ENCODE measurements around the gene HECTD4.
A peak's percentile ranks its signal among the peaks of the same experiment; 100 is the strongest.

The HECTD4 gene

GRCh38 chr12:112198120-112198733 is 184.0 kb downstream of the HECTD4 start:
- Mint-ChIP-seq H3K27ac (no peak overlapping the region), H3K9me3 (no peaks in the 10 kb centered on the region), H3K4me1 (no peaks in the 10 kb centered on the region), H3K36me3 (ENCODE audit: low read depth) (peaks cover 71% of the 10 kb centered on the region), H3K4me3 (no peak overlapping the region), H3K27me3 (ENCODE audit: low read depth, poor library complexity) (no peaks in the 10 kb centered on the region)
- peak; percentile 59 for TF ChIP-seq CTCF (IDR thresholded peaks at IDR 0.05)
- peak; percentile 60 for DNase-seq

DNA sequence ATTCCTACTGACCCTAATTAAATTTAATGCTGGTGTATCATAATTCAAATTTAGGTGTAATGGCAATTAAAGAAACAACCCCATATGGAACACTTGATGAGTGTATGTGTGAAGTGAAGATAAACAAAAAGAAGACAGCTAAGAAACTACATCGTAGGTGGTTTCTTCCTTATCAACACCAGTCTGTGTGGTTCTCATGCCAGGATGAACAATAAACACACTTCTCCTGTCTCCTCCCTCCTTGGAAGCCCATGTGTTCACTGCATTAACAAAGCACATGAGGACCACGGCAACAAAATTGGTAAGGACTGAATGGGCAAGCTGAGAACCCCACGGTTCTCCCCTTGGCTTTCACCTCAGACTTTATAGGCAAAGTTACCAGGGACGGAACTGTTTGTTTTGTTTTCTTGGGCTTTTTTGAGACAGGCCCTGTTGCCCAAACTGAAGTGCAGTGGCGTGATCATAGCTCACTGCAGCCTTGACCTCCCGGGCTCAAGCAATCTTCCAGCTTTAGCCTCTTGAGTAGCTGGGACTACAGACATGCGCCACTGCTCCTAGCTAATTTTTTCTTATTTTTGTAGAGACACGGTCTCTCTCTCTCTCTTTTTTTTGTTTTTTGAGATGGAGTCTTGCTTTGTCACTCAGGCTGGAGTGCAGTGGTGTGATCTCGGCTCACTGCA is 185.9 kb downstream of the HECTD4 start:
- no peak overlapping the region for H3K4me3 Mint-ChIP-seq
- no peak for TF ChIP-seq CTCF (IDR thresholded peaks at IDR 0.05)
- H3K27ac Mint-ChIP-seq: no peak overlapping the region
- peaks cover 75% of the 10 kb centered on the region for H3K36me3 Mint-ChIP-seq (ENCODE audit: low read depth)
- H3K4me1 Mint-ChIP-seq: no peaks in the 10 kb centered on the region
- no peaks in the 10 kb centered on the region for H3K9me3 Mint-ChIP-seq
- DNase-seq: no peak
- H3K27me3 Mint-ChIP-seq (ENCODE audit: low read depth, poor library complexity): no peaks in the 10 kb centered on the region

GRCh38 chr12:112194601-112195247 is 187.5 kb downstream of the HECTD4 start:
- TF ChIP-seq CTCF (IDR thresholded peaks at IDR 0.05): no peak
- no peak for DNase-seq
- no peak overlapping the region for H3K27ac Mint-ChIP-seq
- H3K9me3 Mint-ChIP-seq: no peaks in the 10 kb centered on the region
- H3K36me3 Mint-ChIP-seq (ENCODE audit: low read depth): peaks cover 73% of the 10 kb centered on the region
- no peaks in the 10 kb centered on the region for H3K27me3 Mint-ChIP-seq (ENCODE audit: low read depth, poor library complexity)
- no peak overlapping the region for H3K4me3 Mint-ChIP-seq
- H3K4me1 Mint-ChIP-seq: no peaks in the 10 kb centered on the region

DNA sequence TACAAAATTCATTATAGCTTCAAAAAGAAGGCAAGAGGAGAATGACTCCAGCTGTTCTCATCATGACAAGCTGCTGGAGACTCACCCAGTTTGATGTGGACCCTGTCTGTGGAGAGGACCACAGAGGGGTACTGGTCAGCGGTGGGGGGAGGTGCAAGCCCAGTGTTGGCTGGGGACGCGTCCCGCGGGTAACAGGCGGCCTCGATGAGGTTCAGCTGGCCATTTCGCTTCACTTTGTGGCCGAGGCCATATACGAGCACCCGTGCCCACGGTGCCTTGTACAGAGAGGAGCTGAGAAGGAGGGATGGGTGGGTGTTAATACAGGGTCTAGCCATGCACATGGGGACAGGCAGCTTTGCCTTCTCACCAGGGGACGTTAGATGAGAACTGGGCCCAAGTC is 189.8 kb downstream of the HECTD4 start:
- no peaks in the 10 kb centered on the region for H3K27me3 Mint-ChIP-seq (ENCODE audit: low read depth, poor library complexity)
- H3K4me3 Mint-ChIP-seq: no peak overlapping the region
- H3K36me3 Mint-ChIP-seq (ENCODE audit: low read depth): peaks cover 66% of the 10 kb centered on the region
- DNase-seq: no peak
- H3K9me3 Mint-ChIP-seq: no peaks in the 10 kb centered on the region
- H3K4me1 Mint-ChIP-seq: no peaks in the 10 kb centered on the region
- TF ChIP-seq CTCF (IDR thresholded peaks at IDR 0.05): no peak
- H3K27ac Mint-ChIP-seq: no peak overlapping the region

GRCh38 chr12:112191840-112192321 is 190.3 kb downstream of the HECTD4 start:
- no peaks in the 10 kb centered on the region for H3K27me3 Mint-ChIP-seq (ENCODE audit: low read depth, poor library complexity)
- TF ChIP-seq CTCF (IDR thresholded peaks at IDR 0.05): no peak
- peaks cover 67% of the 10 kb centered on the region for H3K36me3 Mint-ChIP-seq (ENCODE audit: low read depth)
- no peak overlapping the region for H3K27ac Mint-ChIP-seq
- H3K4me3 Mint-ChIP-seq: no peak overlapping the region
- H3K9me3 Mint-ChIP-seq: no peaks in the 10 kb centered on the region
- H3K4me1 Mint-ChIP-seq: no peaks in the 10 kb centered on the region
- no peak for DNase-seq
